B cell (primary cell): ENCODE results near the gene BMAL1.

ENCODE experiments used
- CTCF ChIP-seq: fragments of 200-600 bp; IDR thresholded peaks from one replicate; pipeline ENCODE4 v1.8.0; 2022; ENCODE audit warnings: antibody characterized with exemption, mild to moderate bottlenecking
- EZH2 ChIP-seq: IDR thresholded peaks from 2 replicates; pipeline ENCODE4 v1.6.1; 2012; ENCODE audit warnings: borderline replicate concordance, low read depth, mild to moderate bottlenecking, moderate library complexity, low read length; ENCODE audit not compliant: insufficient read depth, poor library complexity, severe bottlenecking

GRCh38 chr11:13336246-13336878 lies 58.8 kb downstream of the BMAL1 start:
- TF ChIP-seq CTCF (no peak), EZH2 (no peak)
